ENCODE results near the gene SPATA18.

The SPATA18 gene

DNA sequence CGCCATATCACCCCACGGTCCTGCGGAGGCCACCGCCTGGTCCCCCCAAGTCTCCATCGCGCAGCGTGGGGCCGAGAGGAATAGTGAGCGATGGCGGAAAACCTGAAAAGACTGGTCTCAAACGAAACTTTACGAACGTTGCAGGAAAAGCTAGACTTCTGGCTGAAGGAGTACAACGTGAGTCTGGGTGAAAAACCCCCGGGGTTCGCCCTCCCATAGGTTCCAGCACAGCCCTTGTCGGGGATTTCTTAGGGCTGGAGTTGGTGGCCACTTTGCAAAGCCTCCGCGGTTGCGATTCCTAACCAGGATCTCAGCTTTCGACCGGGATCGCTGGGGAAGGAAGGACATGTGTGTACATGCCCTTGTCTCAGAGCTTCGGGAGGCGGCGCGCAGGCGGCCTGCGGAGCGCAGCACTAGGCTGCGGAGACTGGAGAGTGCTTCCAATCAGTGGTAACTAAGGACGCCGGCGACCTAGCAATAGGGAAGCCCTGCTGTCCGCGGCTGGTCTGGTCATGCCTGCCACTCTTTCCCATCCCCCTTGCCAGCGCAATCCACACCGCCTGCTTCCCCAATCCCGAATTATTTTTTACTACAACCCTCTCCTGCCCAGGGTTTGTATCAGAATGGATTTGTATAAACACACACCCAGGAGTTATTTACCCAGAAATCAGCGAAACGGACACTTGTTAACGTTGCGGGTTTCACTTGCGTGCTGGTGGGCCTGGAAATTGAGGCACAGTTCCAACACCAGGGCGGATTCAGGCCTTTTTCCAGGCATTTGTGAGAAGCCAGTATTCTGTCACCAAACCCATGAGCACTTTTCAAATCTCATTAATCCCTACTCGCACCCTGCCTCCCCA, 741 bp downstream of the SPATA18 start:
- Histone ChIP-seq H2AFZ (ENCODE audit: low read depth, low read length) (peak overlapping the region; percentile 92), H3K36me3 (replicated peaks; ENCODE audit: low read depth, low read length) (no peaks in the 10 kb centered on the region), H3K4me1 (ENCODE audit: low read length) (peaks cover 15% of the 10 kb centered on the region), H3K27ac (ENCODE audit: low read length) (0 out of 2 replicates have a peak overlapping the region, but pooled peaks have one; percentile 13), H3K27me3 (ENCODE audit: low read depth, low read length) (peaks cover 23% of the 10 kb centered on the region), H3K79me2 (ENCODE audit: low read length) (no peaks in the 10 kb centered on the region), H3K9me3 (ENCODE audit: insufficient read depth, low read length) (no peaks in the 10 kb centered on the region), H3K4me3 (ENCODE audit: low read length) (peak overlapping the region; percentile 92), H4K20me1 (ENCODE audit: insufficient read depth, low read length) (no peaks in the 10 kb centered on the region), H3K9ac (ENCODE audit: low read length) (peak overlapping the region; percentile 77), H3K4me2 (ENCODE audit: low read length) (peak overlapping the region; percentile 100)
- no peak for TF ChIP-seq EZH2phosphoT487 (IDR thresholded peaks at IDR 0.05; ENCODE audit: low read depth)
- TF ChIP-seq CTCF (IDR thresholded peaks at IDR 0.05; ENCODE audit: low read depth, low read length) = no peak

DNA sequence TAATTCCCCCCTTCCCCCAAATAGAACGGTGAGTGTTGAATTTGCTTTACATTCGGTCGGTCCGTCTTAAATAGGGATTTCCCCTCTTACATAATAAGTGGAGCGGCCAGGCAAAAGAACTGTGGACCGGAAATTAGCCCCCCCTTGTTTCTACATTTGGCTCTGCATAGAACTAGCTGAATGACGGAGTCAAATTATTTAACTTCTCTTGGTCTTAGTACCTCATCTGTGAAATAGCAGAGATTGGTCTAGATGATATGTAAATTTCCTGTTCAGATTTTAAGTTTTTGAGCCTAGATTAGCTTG, 1.3 kb downstream of the SPATA18 start:
- Histone ChIP-seq H2AFZ (ENCODE audit: low read depth, low read length) (no peak overlapping the region), H4K20me1 (ENCODE audit: insufficient read depth, low read length) (no peaks in the 10 kb centered on the region), H3K36me3 (replicated peaks; ENCODE audit: low read depth, low read length) (no peaks in the 10 kb centered on the region), H3K27ac (ENCODE audit: low read length) (peak overlapping the region; percentile 20; the same call in 1 of the 2 replicates), H3K27me3 (ENCODE audit: low read depth, low read length) (peaks cover 23% of the 10 kb centered on the region), H3K9me3 (ENCODE audit: insufficient read depth, low read length) (no peaks in the 10 kb centered on the region), H3K4me2 (ENCODE audit: low read length) (peak overlapping the region; percentile 100), H3K9ac (ENCODE audit: low read length) (peak overlapping the region; percentile 77), H3K4me1 (ENCODE audit: low read length) (peaks cover 15% of the 10 kb centered on the region), H3K4me3 (ENCODE audit: low read length) (peak overlapping the region; percentile 92), H3K79me2 (ENCODE audit: low read length) (no peaks in the 10 kb centered on the region)
- TF ChIP-seq EZH2phosphoT487 (IDR thresholded peaks at IDR 0.05; ENCODE audit: low read depth) (no peak), CTCF (IDR thresholded peaks at IDR 0.05; ENCODE audit: low read depth, low read length) (no peak)

DNA sequence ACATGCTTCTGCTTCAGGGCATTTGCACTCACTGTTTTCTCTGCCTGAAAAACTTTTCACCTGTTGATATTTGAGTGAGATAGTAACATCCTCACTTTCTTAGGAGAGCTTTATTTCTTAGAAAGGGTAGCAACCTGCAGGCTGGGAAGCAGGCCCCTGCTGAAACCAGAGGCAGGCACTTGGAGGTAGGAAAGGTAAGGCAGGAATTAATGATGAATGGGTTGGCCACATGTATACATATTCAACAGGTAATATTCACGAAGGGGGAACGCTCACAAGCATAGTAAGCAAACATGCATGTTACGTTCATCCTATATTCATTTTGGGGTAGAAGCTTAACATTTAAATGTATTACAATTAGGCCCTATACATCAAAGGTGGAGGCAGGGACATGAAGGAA, 3.1 kb downstream of the SPATA18 start:
- Histone ChIP-seq H3K79me2 (ENCODE audit: low read length) (no peaks in the 10 kb centered on the region), H3K36me3 (replicated peaks; ENCODE audit: low read depth, low read length) (no peaks in the 10 kb centered on the region), H4K20me1 (ENCODE audit: insufficient read depth, low read length) (no peaks in the 10 kb centered on the region), H3K4me3 (ENCODE audit: low read length) (no peak overlapping the region), H3K27ac (ENCODE audit: low read length) (no peak overlapping the region), H3K9ac (ENCODE audit: low read length) (no peak overlapping the region), H3K27me3 (ENCODE audit: low read depth, low read length) (peaks cover 20% of the 10 kb centered on the region), H3K4me2 (ENCODE audit: low read length) (no peak overlapping the region), H3K4me1 (ENCODE audit: low read length) (peaks cover 15% of the 10 kb centered on the region), H3K9me3 (ENCODE audit: insufficient read depth, low read length) (no peaks in the 10 kb centered on the region), H2AFZ (ENCODE audit: low read depth, low read length) (no peak overlapping the region)
- no peak for TF ChIP-seq CTCF (IDR thresholded peaks at IDR 0.05; ENCODE audit: low read depth, low read length)
- TF ChIP-seq EZH2phosphoT487 (IDR thresholded peaks at IDR 0.05; ENCODE audit: low read depth) = no peak

GRCh38 chr4:52057196-52057595, 6.1 kb downstream of the SPATA18 start:
- H3K9ac ChIP-seq (ENCODE audit: low read length) = no peak overlapping the region
- H3K36me3 ChIP-seq (replicated peaks; ENCODE audit: low read depth, low read length) = no peaks in the 10 kb centered on the region
- H3K27me3 ChIP-seq (ENCODE audit: low read depth, low read length) = 0 out of 2 replicates have a peak, but pooled peaks cover 4% of the 10 kb centered on the region
- no peaks in the 10 kb centered on the region for H3K9me3 ChIP-seq (ENCODE audit: insufficient read depth, low read length)
- no peak overlapping the region for H3K4me2 ChIP-seq (ENCODE audit: low read length)
- H2AFZ ChIP-seq (ENCODE audit: low read depth, low read length) = no peak overlapping the region
- TF ChIP-seq CTCF (IDR thresholded peaks at IDR 0.05; ENCODE audit: low read depth, low read length) = no peak
- TF ChIP-seq EZH2phosphoT487 (IDR thresholded peaks at IDR 0.05; ENCODE audit: low read depth) = no peak
- H3K27ac ChIP-seq (ENCODE audit: low read length) = no peak overlapping the region
- peaks cover 10% of the 10 kb centered on the region for H3K4me1 ChIP-seq (ENCODE audit: low read length)
- H3K79me2 ChIP-seq (ENCODE audit: low read length) = no peaks in the 10 kb centered on the region
- H4K20me1 ChIP-seq (ENCODE audit: insufficient read depth, low read length) = no peaks in the 10 kb centered on the region
- no peak overlapping the region for H3K4me3 ChIP-seq (ENCODE audit: low read length)
